Measurements from ENCODE around the gene MINK1. TPM values are rescaled to one million over a fixed set of nuclear protein-coding genes. Genes with fewer than 3 reads are reported as not detected.
A peak's percentile ranks its signal among the peaks of the same experiment; 100 is the strongest.

Gene MINK1
- total RNA-seq, 1 experiment from 2014 or later = 160 TPM

DNA sequence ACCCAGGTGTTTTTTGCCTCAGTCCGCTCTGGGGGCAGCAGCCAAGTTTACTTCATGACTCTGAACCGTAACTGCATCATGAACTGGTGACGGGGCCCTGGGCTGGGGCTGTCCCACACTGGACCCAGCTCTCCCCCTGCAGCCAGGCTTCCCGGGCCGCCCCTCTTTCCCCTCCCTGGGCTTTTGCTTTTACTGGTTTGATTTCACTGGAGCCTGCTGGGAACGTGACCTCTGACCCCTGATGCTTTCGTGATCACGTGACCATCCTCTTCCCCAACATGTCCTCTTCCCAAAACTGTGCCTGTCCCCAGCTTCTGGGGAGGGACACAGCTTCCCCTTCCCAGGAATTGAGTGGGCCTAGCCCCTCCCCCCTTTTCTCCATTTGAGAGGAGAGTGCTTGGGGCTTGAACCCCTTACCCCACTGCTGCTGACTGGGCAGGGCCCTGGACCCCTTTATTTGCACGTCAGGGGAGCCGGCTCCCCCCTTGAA, 64.1 kb downstream of the MINK1 start:
- BruUV-seq (replicated peaks) = TSS peak; percentile 16
- intact Hi-C loops (cut with micrococcal nuclease; ENCODE audit: unreplicated experiment) = no loop called here
- Histone ChIP-seq H3K4me3 (no peak overlapping the region), H3K9me2 (ENCODE audit: insufficient read depth) (no peaks in the 10 kb centered on the region), H3K4me2 (no peak overlapping the region), H3K36me3 (ENCODE audit: low read depth) (no peaks in the 10 kb centered on the region), H3K79me2 (ENCODE audit: low read depth) (no peaks in the 10 kb centered on the region), H3K4me1 (replicated peaks; ENCODE audit: insufficient read depth) (no peaks in the 10 kb centered on the region), H3F3A (ENCODE audit: insufficient read depth, low read depth) (peaks cover 18% of the 10 kb centered on the region; the same call in 1 of the 2 replicates), H3K27ac (no peak overlapping the region), H3K9me3 (ENCODE audit: insufficient read depth, low read depth) (no peaks in the 10 kb centered on the region), H2AFZ (no peak overlapping the region), H4K20me1 (ENCODE audit: insufficient read depth) (no peaks in the 10 kb centered on the region), H3K27me3 (ENCODE audit: insufficient read depth, low read depth) (no peaks in the 10 kb centered on the region)
- TF ChIP-seq, protein P1, sequence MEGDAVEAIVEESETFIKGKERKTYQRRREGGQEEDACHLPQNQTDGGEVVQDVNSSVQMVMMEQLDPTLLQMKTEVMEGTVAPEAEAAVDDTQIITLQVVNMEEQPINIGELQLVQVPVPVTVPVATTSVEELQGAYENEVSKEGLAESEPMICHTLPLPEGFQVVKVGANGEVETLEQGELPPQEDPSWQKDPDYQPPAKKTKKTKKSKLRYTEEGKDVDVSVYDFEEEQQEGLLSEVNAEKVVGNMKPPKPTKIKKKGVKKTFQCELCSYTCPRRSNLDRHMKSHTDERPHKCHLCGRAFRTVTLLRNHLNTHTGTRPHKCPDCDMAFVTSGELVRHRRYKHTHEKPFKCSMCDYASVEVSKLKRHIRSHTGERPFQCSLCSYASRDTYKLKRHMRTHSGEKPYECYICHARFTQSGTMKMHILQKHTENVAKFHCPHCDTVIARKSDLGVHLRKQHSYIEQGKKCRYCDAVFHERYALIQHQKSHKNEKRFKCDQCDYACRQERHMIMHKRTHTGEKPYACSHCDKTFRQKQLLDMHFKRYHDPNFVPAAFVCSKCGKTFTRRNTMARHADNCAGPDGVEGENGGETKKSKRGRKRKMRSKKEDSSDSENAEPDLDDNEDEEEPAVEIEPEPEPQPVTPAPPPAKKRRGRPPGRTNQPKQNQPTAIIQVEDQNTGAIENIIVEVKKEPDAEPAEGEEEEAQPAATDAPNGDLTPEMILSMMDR (conservative IDR thresholded peaks at IDR 0.05) = no peak
- TF ChIP-seq EZH2 (IDR thresholded peaks at IDR 0.05; ENCODE audit: low read depth) = no peak
- ChIA-PET CTCF (no interaction called here), POLR2A (ENCODE audit: unreplicated experiment) (interaction anchor here (1.2 kb wide), 1 partner anchor 159 kb away, joined by 4 read pairs; no protein-coding TSS in a partner anchor)
- DNase-seq = no peak

DNA sequence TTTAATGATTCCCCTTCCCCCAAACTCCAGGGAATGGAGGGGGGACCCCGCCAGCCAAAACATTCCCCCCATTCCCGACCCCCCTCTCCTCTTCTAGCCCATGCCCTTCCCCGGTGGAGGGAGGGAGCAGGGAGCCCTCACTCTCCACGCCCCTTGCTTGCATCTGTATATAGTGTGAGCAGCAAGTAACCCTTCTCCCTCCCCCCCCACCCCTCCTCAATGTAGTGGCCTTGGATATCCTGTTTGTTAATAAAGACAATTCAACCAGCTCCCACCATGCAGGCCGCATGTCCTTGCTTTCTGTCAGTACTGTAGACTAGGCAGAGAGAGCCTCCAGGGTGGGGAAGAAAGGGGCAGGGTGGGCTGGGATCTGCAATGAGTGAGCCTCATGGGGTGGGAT, 64.6 kb downstream of the MINK1 start:
- no peaks in the 10 kb centered on the region for H3K27me3 ChIP-seq (ENCODE audit: insufficient read depth, low read depth)
- no peaks in the 10 kb centered on the region for H4K20me1 ChIP-seq (ENCODE audit: insufficient read depth)
- POLR2A ChIA-PET (ENCODE audit: unreplicated experiment) = interaction anchor here (1.2 kb wide), 1 partner anchor 160 kb away, joined by 4 read pairs; no protein-coding TSS in a partner anchor
- no peak overlapping the region for H3K27ac ChIP-seq
- no peaks in the 10 kb centered on the region for H3K9me2 ChIP-seq (ENCODE audit: insufficient read depth)
- H3K36me3 ChIP-seq (ENCODE audit: low read depth) = no peaks in the 10 kb centered on the region
- no peak overlapping the region for H2AFZ ChIP-seq
- no peak overlapping the region for H3K4me3 ChIP-seq
- no peak for DNase-seq
- no peaks in the 10 kb centered on the region for H3K79me2 ChIP-seq (ENCODE audit: low read depth)
- BruUV-seq (replicated peaks) = no TSS peak
- no peak overlapping the region for H3K4me2 ChIP-seq
- TF ChIP-seq EZH2 (IDR thresholded peaks at IDR 0.05; ENCODE audit: low read depth) = no peak
- TF ChIP-seq, protein P1 (conservative IDR thresholded peaks at IDR 0.05) = no peak
- peaks cover 3% of the 10 kb centered on the region for H3K4me1 ChIP-seq (replicated peaks; ENCODE audit: insufficient read depth)
- peaks cover 23% of the 10 kb centered on the region; the same call in 1 of the 2 replicates for H3F3A ChIP-seq (ENCODE audit: insufficient read depth, low read depth)
- intact Hi-C loops (cut with micrococcal nuclease; ENCODE audit: unreplicated experiment) = no loop called here
- no peaks in the 10 kb centered on the region for H3K9me3 ChIP-seq (ENCODE audit: insufficient read depth, low read depth)
- CTCF ChIA-PET = no interaction called here

DNA sequence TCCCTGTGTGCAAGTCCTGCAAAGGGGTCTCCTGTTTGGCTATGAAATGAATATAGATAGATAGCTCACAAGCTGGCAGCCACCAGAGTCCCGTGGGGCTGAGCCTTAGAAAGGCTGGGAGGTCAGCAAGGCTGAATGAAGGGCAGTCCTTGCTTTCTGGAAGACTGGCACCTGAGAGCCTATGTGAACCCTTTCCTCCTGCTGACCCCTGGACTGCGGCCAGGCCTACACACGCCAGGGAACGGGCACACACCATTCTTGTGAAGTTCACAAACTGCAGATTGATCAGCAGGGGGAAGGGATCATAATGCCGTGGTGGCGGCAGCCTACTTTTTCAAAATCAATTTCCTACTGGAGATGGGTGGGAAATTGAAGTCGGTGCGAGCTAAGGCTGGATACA, 65.2 kb downstream of the MINK1 start:
- no peak overlapping the region for H3K4me3 ChIP-seq
- peaks cover 29% of the 10 kb centered on the region; the same call in 1 of the 2 replicates for H3F3A ChIP-seq (ENCODE audit: insufficient read depth, low read depth)
- H4K20me1 ChIP-seq (ENCODE audit: insufficient read depth) = no peaks in the 10 kb centered on the region
- no peaks in the 10 kb centered on the region for H3K9me2 ChIP-seq (ENCODE audit: insufficient read depth)
- no peaks in the 10 kb centered on the region for H3K27me3 ChIP-seq (ENCODE audit: insufficient read depth, low read depth)
- no peaks in the 10 kb centered on the region for H3K36me3 ChIP-seq (ENCODE audit: low read depth)
- no peak overlapping the region for H3K4me2 ChIP-seq
- no peak for DNase-seq
- no peaks in the 10 kb centered on the region for H3K79me2 ChIP-seq (ENCODE audit: low read depth)
- peaks cover 9% of the 10 kb centered on the region for H3K4me1 ChIP-seq (replicated peaks; ENCODE audit: insufficient read depth)
- intact Hi-C loops (cut with micrococcal nuclease; ENCODE audit: unreplicated experiment) = no loop called here
- ChIA-PET POLR2A (ENCODE audit: unreplicated experiment) (no interaction called here), CTCF (no interaction called here)
- TF ChIP-seq, protein P1 (conservative IDR thresholded peaks at IDR 0.05) = no peak
- no peak for TF ChIP-seq EZH2 (IDR thresholded peaks at IDR 0.05; ENCODE audit: low read depth)
- no peak overlapping the region; the same call in 1 of the 2 replicates for H3K27ac ChIP-seq
- no peak overlapping the region for H2AFZ ChIP-seq
- no TSS peak for BruUV-seq (replicated peaks)
- H3K9me3 ChIP-seq (ENCODE audit: insufficient read depth, low read depth) = no peaks in the 10 kb centered on the region

All from PC-9 (cell line).